Measurements from ENCODE around the gene E4F1.

GRCh38 chr16:2207872-2208271 is 15.5 kb upstream of the E4F1 start:
- no peak for TF ChIP-seq CTCF (conservative IDR thresholded peaks at IDR 0.05 in 1 of 2, IDR thresholded peaks at IDR 0.05 in 1 of 2; ENCODE audit: low read depth in 1 of 2, low read length in 2 of 2)
- no peak for TF ChIP-seq EZH2 (IDR thresholded peaks at IDR 0.05; ENCODE audit: low read length, missing control alignments)

All from fibroblast of lung (primary cell).